Pulmonary artery endothelial cell (primary cell): ENCODE data around the gene ADH5. TPM values are rescaled to one million over a fixed set of nuclear protein-coding genes. Genes with fewer than 3 reads are reported as not detected.
"Not testable (repeated sequence)": the region's sequence is repeated elsewhere in the genome, so short reads cannot be mapped to it uniquely, and the experiment has no call there.

ENCODE experiments used
- DNase-seq: peaks from one replicate; pipeline ENCODE4 v3.0.0-alpha.2; 2011; ENCODE audit warnings: low read depth, low spot score
- total RNA-seq: library from RNA; depleted of rRNA; stranded (reverse); fragments of >200 nt; gene quantifications from 2 replicates; pipeline ENCODE4 v1.2.3, GENCODE V29; 2014

Gene ADH5
- total RNA-seq, 1 donor from 2014 or later, result 95.4 TPM

GRCh38 chr4:99084595-99084994 lies 4.0 kb downstream of the ADH5 start:
- DNase-seq, result no peak

- no peak for DNase-seq
Observed at GRCh38 chr4:99082192-99082591, 6.4 kb downstream of the ADH5 start.

- DNase-seq, result not testable (repeated sequence)
Observed at GRCh38 chr4:99080869-99081268, 7.7 kb downstream of the ADH5 start.

- no peak for DNase-seq
Observed at GRCh38 chr4:99079625-99080295, 8.8 kb downstream of the ADH5 start.

- DNase-seq, result no peak
Observed at GRCh38 chr4:99078931-99079624, 9.5 kb downstream of the ADH5 start.

- no peak for DNase-seq
Observed at GRCh38 chr4:99078336-99078735, 10.3 kb downstream of the ADH5 start.

GRCh38 chr4:99077177-99077576 lies 11.4 kb downstream of the ADH5 start:
- DNase-seq, result no peak

- DNase-seq, result no peak
Observed at GRCh38 chr4:99076292-99076976, 12.2 kb downstream of the ADH5 start.

GRCh38 chr4:99074816-99075215 lies 13.8 kb downstream of the ADH5 start:
- no peak for DNase-seq

- DNase-seq, result no peak
Observed at GRCh38 chr4:99071159-99071558, 17.4 kb downstream of the ADH5 start.

- no peak for DNase-seq
Observed at GRCh38 chr4:99067617-99068016, 21.0 kb downstream of the ADH5 start.

- not testable (repeated sequence) for DNase-seq
Observed at GRCh38 chr4:99065521-99065920, 23.1 kb downstream of the ADH5 start.

- DNase-seq, result no peak
Observed at GRCh38 chr4:99062120-99062519, 26.5 kb downstream of the ADH5 start.

GRCh38 chr4:99061048-99061700 lies 27.4 kb downstream of the ADH5 start:
- no peak for DNase-seq

GRCh38 chr4:99059550-99059949 lies 29.0 kb downstream of the ADH5 start:
- no peak for DNase-seq

- no peak for DNase-seq
Observed at GRCh38 chr4:99058228-99058627, 30.4 kb downstream of the ADH5 start.

GRCh38 chr4:99054428-99054994 lies 34.1 kb downstream of the ADH5 start:
- no peak for DNase-seq

GRCh38 chr4:99052902-99053301 lies 35.7 kb downstream of the ADH5 start:
- DNase-seq, result no peak

GRCh38 chr4:99047710-99048109 lies 40.9 kb downstream of the ADH5 start:
- no peak for DNase-seq

- DNase-seq, result no peak
Observed at GRCh38 chr4:99043346-99043745, 45.2 kb downstream of the ADH5 start.

GRCh38 chr4:99038213-99038612 lies 50.4 kb downstream of the ADH5 start:
- DNase-seq, result no peak

- DNase-seq, result no peak
Observed at GRCh38 chr4:99033956-99034355, 54.6 kb downstream of the ADH5 start.
